Stimulated activated CD4-positive, alpha-beta T cell treated with anti-CD3 and anti-CD28 coated beads, Interleukin-15, amount 100 ng/mL, for 1 hour (primary cell): Measurements from ENCODE around the gene AGMAT.

Experiments used
- DNase-seq, 2 donors: peaks; one replicate each; pipeline ENCODE4 v3.0.0-alpha.2; 2020; ENCODE audit warnings: low read depth in 1 of 2, low spot score in 1 of 2

The AGMAT gene

DNA sequence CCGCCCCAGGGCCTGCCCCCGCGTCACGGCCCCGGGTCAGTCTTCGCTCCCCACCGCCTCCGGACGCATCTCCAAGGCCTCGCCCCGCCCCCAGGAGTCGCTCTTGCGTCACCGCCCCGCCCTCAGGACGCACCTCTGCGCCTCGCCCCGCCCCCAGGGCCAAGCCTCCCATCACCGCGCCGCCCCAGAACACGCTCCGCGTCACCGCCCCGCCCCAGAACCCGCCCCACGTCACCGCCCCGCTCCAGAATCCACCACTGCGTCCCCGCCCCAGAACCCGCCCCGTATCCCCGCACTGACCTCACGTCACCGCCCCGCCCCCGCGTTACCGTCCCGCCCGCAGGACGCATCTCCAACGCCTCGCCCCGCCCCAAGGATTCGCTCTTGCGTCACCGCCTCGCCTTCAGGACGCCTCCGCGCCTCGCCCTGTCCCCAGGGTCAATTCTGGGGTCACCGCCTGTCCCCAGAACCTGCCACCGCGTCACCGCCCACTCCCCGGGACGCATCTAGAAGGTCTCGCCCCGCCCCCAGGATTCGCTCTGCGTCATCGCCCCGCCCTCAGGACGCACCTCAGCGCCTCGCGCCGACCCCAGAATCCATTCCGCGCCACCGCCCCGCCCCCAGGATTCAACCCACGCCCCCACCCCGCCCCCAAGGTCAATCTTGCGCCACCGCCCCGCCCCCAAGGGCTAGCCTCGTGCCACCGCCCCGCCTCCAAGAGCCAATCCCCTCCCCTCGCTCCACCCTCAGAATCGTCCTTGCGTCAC, 60.4 kb downstream of the AGMAT start:
- peak; percentile 99 for DNase-seq

DNA sequence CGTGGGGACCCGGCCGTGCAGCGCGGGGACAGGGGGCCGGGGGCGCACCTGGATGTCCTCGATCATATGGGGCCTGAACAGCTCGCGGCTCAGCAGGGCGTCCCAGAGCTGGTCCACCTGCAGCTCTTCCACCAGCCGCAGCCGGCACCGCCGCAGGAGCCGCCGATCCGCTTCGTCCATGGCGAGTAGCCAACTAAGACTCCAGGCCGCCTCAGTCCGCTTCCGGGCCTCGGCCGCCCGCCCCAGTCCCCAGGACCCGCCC, 60.9 kb downstream of the AGMAT start, which contains the start of gene CASP9:
TSS of gene CASP9 (minus strand) at position 195 of the 262 bp plus-strand sequence. CDS start at position 180, 15 bp downstream.
- DNase-seq, result no peak

DNA sequence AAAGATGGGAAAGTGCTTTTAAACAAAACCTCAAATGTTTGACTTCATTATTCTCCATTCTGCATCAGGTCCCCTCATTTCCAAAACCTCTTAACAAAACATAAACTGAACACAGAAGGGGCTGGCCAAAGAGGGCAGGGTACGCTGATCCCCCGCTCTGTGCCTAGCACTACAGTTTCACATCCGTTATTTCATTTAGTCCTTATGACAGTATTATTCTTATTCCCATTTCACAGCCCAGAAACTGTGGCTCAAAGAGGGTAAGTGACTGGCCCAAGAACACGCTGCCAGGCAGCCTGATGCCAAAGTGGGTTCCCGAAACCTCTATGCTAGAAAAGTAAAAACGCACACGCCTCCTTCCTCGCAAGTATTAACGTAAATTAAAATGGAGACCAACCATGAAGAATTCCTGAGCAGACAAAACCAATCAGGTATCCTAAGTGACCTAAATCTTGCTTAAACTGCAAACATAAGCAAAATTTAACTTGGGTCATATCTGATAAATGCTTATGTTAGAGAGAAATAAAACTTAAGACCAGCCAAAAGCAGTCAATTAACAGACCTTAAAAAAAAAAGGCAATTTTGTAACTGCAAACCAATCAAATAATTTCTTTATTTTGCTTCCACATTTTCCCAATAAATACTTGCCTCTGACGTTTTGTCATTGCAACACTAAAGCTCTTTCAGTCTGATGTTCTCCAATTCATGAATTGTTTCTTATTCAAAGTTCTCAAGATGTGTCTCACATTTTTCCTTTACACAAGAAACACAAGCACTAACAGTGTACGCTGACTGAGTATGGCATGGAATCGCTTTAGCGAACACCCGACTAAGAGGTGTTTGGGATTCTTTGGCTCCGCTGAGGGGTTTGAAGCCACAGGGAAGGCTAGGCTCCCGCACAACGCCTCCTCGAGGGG, 61.5 kb downstream of the AGMAT start:
- DNase-seq, result no peak

DNA sequence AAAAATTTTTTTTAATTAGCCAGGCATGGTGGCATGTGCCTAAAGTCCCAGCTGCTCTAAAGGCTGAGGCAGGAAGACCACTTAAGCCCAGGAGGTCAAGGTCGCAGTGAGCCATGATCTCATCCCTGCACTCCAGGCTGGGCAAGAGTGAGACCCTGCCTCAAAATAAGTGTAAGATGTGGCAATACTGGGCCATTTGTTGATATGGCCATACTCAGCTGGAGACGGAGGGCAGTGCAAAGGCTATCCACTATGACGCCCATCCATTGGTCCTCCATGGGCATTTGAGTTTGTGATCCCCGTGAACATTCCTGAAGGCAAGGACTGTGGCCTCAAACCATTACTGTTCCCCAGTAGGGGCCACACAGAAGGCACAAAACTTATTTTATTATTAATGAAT, 62.3 kb downstream of the AGMAT start:
- DNase-seq, result no peak
